K562 (cell line): ENCODE data around the gene ANKRD16. TPM values are rescaled to one million over a fixed set of nuclear protein-coding genes. Genes with fewer than 3 reads are reported as not detected.

ENCODE experiments used
- BHLHE40 ChIP-seq: IDR thresholded peaks from 2 replicates; pipeline ENCODE4 v1.6.1; 2011; ENCODE audit warnings: low read length, improper control_type of control experiment
- BRD4 ChIP-seq: fragments of 200-600 bp; sonication (generic); IDR thresholded peaks from 2 replicates; pipeline ENCODE4 v1.6.1; 2017; ENCODE audit warnings: inconsistent platforms
- CEBPG ChIP-seq, 3 experiments: fragments of 200-800 bp in 1 of 3; sonication (Bioruptor generic) in 1 of 3; sonication (generic) in 1 of 3; formaldehyde crosslinking in 1 of 3; IDR thresholded peaks in 2 of 3; conservative IDR thresholded peaks in 1 of 3; 2 replicates each; pipeline versions ENCODE4 v1.6.1 to v1.8.0; 2016 to 2022; ENCODE audit warnings: missing compliant biosample characterization in 2 of 3, missing genetic modification characterization in 2 of 3, mild to moderate bottlenecking in 1 of 3, missing genetic modification reagents in 1 of 3
- CHAMP1 ChIP-seq: fragments of 450-650 bp; IDR thresholded peaks from 2 replicates; pipeline ENCODE4 v1.6.1; 2016; ENCODE audit warnings: mild to moderate bottlenecking
- DLX4 ChIP-seq: fragments of 250-450 bp; sonication (Bioruptor Pico); IDR thresholded peaks from 2 replicates; pipeline ENCODE4 v1.6.1; 2021; ENCODE audit warnings: mild to moderate bottlenecking
- ESRRA ChIP-seq: fragments of 450-650 bp; IDR thresholded peaks from 2 replicates; pipeline ENCODE4 v1.6.1; 2014; ENCODE audit warnings: low read depth, mild to moderate bottlenecking, moderate library complexity, borderline replicate concordance
- FOXA3 ChIP-seq, 2 experiments: fragments of 450-650 bp in 1 of 2; sonication (generic) in 1 of 2; formaldehyde crosslinking; IDR thresholded peaks in 1 of 2; conservative IDR thresholded peaks in 1 of 2; 2 replicates each; pipeline versions ENCODE4 v1.4.0 to v1.8.0; 2020 to 2022; ENCODE audit warnings: mild to moderate bottlenecking in 2 of 2, missing genetic modification reagents in 1 of 2
- GATAD2A ChIP-seq: fragments of 450-650 bp; IDR thresholded peaks from 2 replicates; pipeline ENCODE4 v1.6.1; 2017
- HEY1 ChIP-seq: fragments of 250-450 bp; sonication (Bioruptor Pico); IDR thresholded peaks from 2 replicates; pipeline ENCODE4 v1.5.0; 2020; ENCODE audit warnings: mild to moderate bottlenecking, moderate library complexity, borderline replicate concordance
- ILK ChIP-seq: fragments of 450-650 bp; IDR thresholded peaks from 2 replicates; pipeline ENCODE4 v1.6.1; 2016; ENCODE audit warnings: missing genetic modification characterization, low read depth, mild to moderate bottlenecking, missing compliant biosample characterization, moderate library complexity, borderline replicate concordance
- NFE2 ChIP-seq: IDR thresholded peaks from 2 replicates; pipeline ENCODE4 v1.6.1; 2014; ENCODE audit warnings: antibody characterized with exemption, low read depth
- NR2C2 ChIP-seq, 2 experiments: fragments of 200-800 bp in 1 of 2; sonication (Bioruptor generic) in 1 of 2; sonication (generic) in 1 of 2; formaldehyde crosslinking in 1 of 2; IDR thresholded peaks; 2 replicates each; pipeline versions ENCODE4 v1.6.1 to v1.8.0; 2016 to 2022; ENCODE audit warnings: mild to moderate bottlenecking in 1 of 2, missing compliant biosample characterization in 1 of 2, missing genetic modification characterization in 1 of 2, missing genetic modification reagents in 1 of 2
- RHOXF2B ChIP-seq: fragments of 250-450 bp; sonication (Bioruptor Pico); conservative IDR thresholded peaks from 2 replicates; pipeline ENCODE4 v1.5.1; 2021
- SP2 ChIP-seq: IDR thresholded peaks from 2 replicates; pipeline ENCODE4 v1.6.1; 2011; ENCODE audit warnings: mild to moderate bottlenecking, low read depth, low read length, moderate library complexity; ENCODE audit not compliant: poor library complexity, severe bottlenecking; ENCODE audit errors: extremely low read depth
- U2AF2 ChIP-seq: fragments of 200-400 bp; formaldehyde crosslinking; optimal IDR thresholded peaks from 2 replicates; pipeline ENCODE3; 2017; ENCODE audit warnings: low read depth, mild to moderate bottlenecking, low read length
- ZKSCAN1 ChIP-seq: fragments of 150-350 bp; IDR thresholded peaks from 2 replicates; pipeline ENCODE4 v1.6.1; 2016; ENCODE audit warnings: low read depth, low read length
- ZNF224 ChIP-seq: sonication (generic); formaldehyde crosslinking; IDR thresholded peaks from 2 replicates; pipeline ENCODE4 v1.8.0; 2022; ENCODE audit warnings: mild to moderate bottlenecking, missing genetic modification reagents
- ZNF23 ChIP-seq: fragments of 250-450 bp; sonication (Bioruptor Pico); IDR thresholded peaks from 2 replicates; pipeline ENCODE4 v1.4.0; 2020; ENCODE audit warnings: mild to moderate bottlenecking
- ZNF696 ChIP-seq: fragments of 250-450 bp; sonication (Bioruptor Pico); conservative IDR thresholded peaks from 2 replicates; pipeline ENCODE4 v1.4.0; 2020; ENCODE audit warnings: mild to moderate bottlenecking, moderate library complexity
- ZNF699 ChIP-seq: fragments of 250-450 bp; sonication (Bioruptor Pico); IDR thresholded peaks from 2 replicates; pipeline ENCODE4 v1.8.0; 2021; ENCODE audit warnings: mild to moderate bottlenecking, moderate library complexity; ENCODE audit not compliant: insufficient replicate concordance
- ZNF717 ChIP-seq: fragments of 250-450 bp; sonication (Bioruptor Pico); IDR thresholded peaks from 2 replicates; pipeline ENCODE4 v1.5.0; 2021
- polyA plus RNA-seq, 8 experiments: library from polyadenylated mRNA; depleted of rRNA in 4 of 8; stranded (reverse) in 5 of 8; unstranded in 3 of 8; fragments of >200 nt; fragmentation: Nextera tagmentation in 2 of 8; fragmentation: Illumina TruSeq in 1 of 8; extraction: Ambion mirVana in 2 of 8; extraction: Trizol in 1 of 8; gene quantifications; 2 replicates each; pipeline versions ENCODE4 v1.2.1 to v1.2.3, GENCODE V29; 2011 to 2014; ENCODE audit warnings: inconsistent platforms in 1 of 8, missing spikeins in 1 of 8
- total RNA-seq, 7 experiments: library from RNA; depleted of rRNA in 6 of 7; stranded (reverse); fragments of >200 nt in 6 of 7; fragmentation: Illumina TruSeq in 2 of 7; extraction: Trizol in 2 of 7; gene quantifications; 2 replicates each; pipeline versions ENCODE4 v1.2.1 to v1.2.3, GENCODE V29; 2011 to 2021; ENCODE audit warnings: low replicate concordance in 1 of 7

Gene ANKRD16
- total and polyA plus RNA-seq, 9 of the 15 experiments (the other 6 are each of a cell fraction or from before 2014, with no cell fraction given) = 1.5 to 16.0 (median 9.5) TPM

- no peak for TF ChIP-seq SP2
- TF ChIP-seq NFE2 = peak; percentile 34; the same call in 1 of the 2 replicates
- no peak for TF ChIP-seq ILK (tag)
- TF ChIP-seq U2AF2 = no peak
- no peak for TF ChIP-seq GATAD2A
- no peak for TF ChIP-seq DLX4 (CRISPR knock-in tag)
- no peak for TF ChIP-seq ZNF23 (CRISPR knock-in tag)
- TF ChIP-seq HEY1 (CRISPR knock-in tag) = no peak
- TF ChIP-seq CHAMP1 = no peak
- TF ChIP-seq ZNF699 (CRISPR knock-in tag) = no peak
- TF ChIP-seq ESRRA = no peak
- TF ChIP-seq ZKSCAN1 = no peak
- no peak for TF ChIP-seq NR2C2 (CRISPR knock-in tag; IDR thresholded peaks at IDR 0.05)
- TF ChIP-seq NR2C2 (tag; IDR thresholded peaks at IDR 0.05) = peak; percentile 61; the same call in 1 of the 2 replicates
- TF ChIP-seq BRD4 = 0 out of 2 replicates have a peak, but pooled peaks have one; percentile 55
- TF ChIP-seq ZNF696 (CRISPR knock-in tag) = no peak
- TF ChIP-seq ZNF717 (CRISPR knock-in tag) = no peak
- TF ChIP-seq CEBPG (CRISPR knock-in tag; IDR thresholded peaks at IDR 0.05) = peak; percentile 27; the same call in 1 of the 2 replicates
- peak; percentile 82 to 84 for TF ChIP-seq CEBPG (tag; conservative IDR thresholded peaks at IDR 0.05 in 1 of 2, IDR thresholded peaks at IDR 0.05 in 1 of 2)
- TF ChIP-seq ZNF224 (CRISPR knock-in tag) = no peak
- peak; percentile 72 for TF ChIP-seq BHLHE40
- no peak for TF ChIP-seq FOXA3 (CRISPR knock-in tag; conservative IDR thresholded peaks at IDR 0.05 in 1 of 2, IDR thresholded peaks at IDR 0.05 in 1 of 2)
- TF ChIP-seq RHOXF2B (CRISPR knock-in tag) = no peak
Observed at GRCh38 chr10:5814110-5815107, 75.3 kb downstream of the ANKRD16 start (continued).
